T1000 (cell line): Measurements from ENCODE around the gene MARCHF6.
"Not testable (repeated sequence)": the region's sequence is repeated elsewhere in the genome, so short reads cannot be mapped to it uniquely, and the experiment has no call there.

Experiments
- DNase-seq: peaks from one replicate; lab custom pipeline; 2025; ENCODE audit warnings: mixed read lengths; lab: John Stamatoyannopoulos, UW

Gene MARCHF6

GRCh38 chr5:10324518-10325370 is 28.8 kb upstream of the MARCHF6 start:
- DNase-seq = no peak

- DNase-seq = no peak
Observed at GRCh38 chr5:10328323-10328722, 25.2 kb upstream of the MARCHF6 start.

- no peak for DNase-seq
Observed at GRCh38 chr5:10329446-10329819, 24.1 kb upstream of the MARCHF6 start.

GRCh38 chr5:10329820-10330481 is 23.5 kb upstream of the MARCHF6 start:
- peak; percentile 43 for DNase-seq

GRCh38 chr5:10330511-10331230 is 22.8 kb upstream of the MARCHF6 start:
- no peak for DNase-seq

GRCh38 chr5:10331341-10331796 is 22.1 kb upstream of the MARCHF6 start:
- DNase-seq = no peak

- no peak for DNase-seq
Observed at GRCh38 chr5:10332301-10332700, 21.2 kb upstream of the MARCHF6 start.

- DNase-seq = no peak
Observed at GRCh38 chr5:10333154-10334006, 20.1 kb upstream of the MARCHF6 start.

GRCh38 chr5:10334831-10335230 is 18.7 kb upstream of the MARCHF6 start:
- DNase-seq = no peak

- DNase-seq = no peak
Observed at GRCh38 chr5:10335711-10336470, 17.6 kb upstream of the MARCHF6 start.

- no peak for DNase-seq
Observed at GRCh38 chr5:10337107-10337506, 16.4 kb upstream of the MARCHF6 start.

GRCh38 chr5:10337986-10338385 is 15.5 kb upstream of the MARCHF6 start:
- DNase-seq = no peak

GRCh38 chr5:10338686-10339057 is 14.8 kb upstream of the MARCHF6 start:
- DNase-seq = no peak

- no peak for DNase-seq
Observed at GRCh38 chr5:10339058-10339811, 14.3 kb upstream of the MARCHF6 start.

- no peak for DNase-seq
Observed at GRCh38 chr5:10339958-10340357, 13.5 kb upstream of the MARCHF6 start.

GRCh38 chr5:10343486-10343885 is 10.0 kb upstream of the MARCHF6 start:
- no peak for DNase-seq

- DNase-seq = not testable (repeated sequence)
Observed at GRCh38 chr5:10344461-10345106, 8.9 kb upstream of the MARCHF6 start.

GRCh38 chr5:10348258-10348657 is 5.2 kb upstream of the MARCHF6 start:
- DNase-seq = no peak

GRCh38 chr5:10351199-10351905 is 2.1 kb upstream of the MARCHF6 start:
- DNase-seq = no peak
